ENCODE data around the gene KLHL11.

DNA sequence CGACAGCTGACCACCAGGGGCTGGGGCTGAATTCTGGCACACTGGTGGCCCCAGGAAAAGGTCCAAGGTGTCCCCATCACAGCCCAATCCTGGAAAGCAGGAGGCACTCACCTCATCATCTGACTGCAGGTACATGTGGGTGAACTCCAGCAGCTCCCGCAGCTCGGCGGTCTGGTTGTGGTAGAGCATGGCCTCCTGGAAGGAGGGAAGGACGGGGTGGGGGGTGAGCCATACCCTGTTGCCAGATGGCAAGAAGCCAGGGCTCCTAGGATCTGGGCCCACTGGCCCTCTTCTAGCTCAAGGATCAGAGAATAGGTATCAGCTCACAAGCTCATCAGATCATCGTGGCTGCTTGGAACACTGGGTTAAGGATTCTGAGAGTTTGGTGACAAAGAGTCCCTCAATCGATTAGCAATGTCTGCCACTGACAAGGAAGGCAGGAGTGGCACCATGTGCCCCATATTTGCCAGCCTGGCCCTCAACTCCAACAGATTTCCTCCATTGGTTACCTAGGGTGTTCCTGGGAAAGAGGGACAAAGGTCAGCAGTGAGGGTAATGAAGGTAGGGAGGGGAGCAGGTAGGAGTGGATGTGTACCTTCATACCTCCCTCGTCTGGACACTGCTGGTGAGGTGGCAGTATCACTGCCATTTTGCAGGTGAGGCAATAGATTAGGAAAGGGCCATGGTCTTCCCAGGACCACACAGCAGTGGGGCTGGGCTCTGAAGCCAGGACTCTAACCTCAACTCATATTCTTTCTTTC lies 58.4 kb downstream of the KLHL11 start:
- TF ChIP-seq POLR2A (IDR thresholded peaks at IDR 0.05) (no peak), POLR2AphosphoS5 (IDR thresholded peaks at IDR 0.05) (no peak)

All from spleen (tissue), 3 donors.